Activated CD4-positive, CD25-positive, alpha-beta regulatory T cell treated with anti-CD3 and anti-CD28 coated beads, Interleukin-2, amount 50 U/mL, for 16 hours (primary cell): ENCODE data around the gene HES5.

ENCODE experiments used
- DNase-seq: peaks from one replicate; pipeline ENCODE4 v3.0.0-alpha.2; 2020; ENCODE audit warnings: low read depth, low spot score

HES5 gene

DNA sequence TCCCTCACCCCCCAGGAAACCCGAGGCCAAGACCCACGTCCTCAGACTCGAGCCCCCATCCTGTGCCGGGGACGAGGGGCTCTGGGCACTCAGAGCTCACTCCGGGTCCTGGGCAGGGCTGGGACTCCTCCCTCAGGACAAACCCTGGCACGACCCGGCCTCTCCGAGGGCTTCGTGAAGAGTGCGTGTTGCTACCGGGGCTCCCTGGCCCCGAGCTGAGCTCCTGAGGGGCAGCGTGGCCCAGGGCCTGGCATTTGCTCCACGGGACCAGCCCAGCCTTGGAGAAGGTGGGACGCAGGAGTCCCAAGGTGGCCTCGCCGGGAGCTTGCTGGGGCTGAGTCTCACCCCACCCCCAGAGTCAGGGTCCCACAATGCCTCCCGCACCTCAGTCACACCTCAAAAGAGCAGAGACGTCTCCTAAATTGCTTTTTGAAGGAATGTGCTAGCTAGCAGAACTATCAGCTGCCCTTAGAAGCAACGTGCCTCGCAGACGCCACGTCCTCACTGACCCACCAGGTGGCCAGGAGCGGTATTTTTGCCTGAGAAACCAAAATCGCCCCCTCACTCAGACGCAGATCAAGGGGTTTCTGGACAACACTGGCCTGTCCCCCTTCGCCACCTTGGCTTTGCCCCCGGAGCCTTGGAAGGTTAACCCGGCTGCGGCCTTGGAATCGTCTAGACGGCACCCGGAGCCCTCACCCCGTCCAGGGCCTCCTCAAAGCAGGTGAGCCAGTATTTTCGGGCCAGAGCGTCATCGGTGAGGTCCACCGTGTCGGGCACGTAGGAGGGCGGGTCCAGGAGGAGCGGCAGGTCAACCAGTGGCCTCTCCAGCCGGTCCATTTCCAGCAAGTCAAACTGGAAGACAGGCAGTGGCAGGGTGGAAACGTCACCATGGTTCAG, 14.9 kb downstream of the HES5 start:
- DNase-seq = no peak

DNA sequence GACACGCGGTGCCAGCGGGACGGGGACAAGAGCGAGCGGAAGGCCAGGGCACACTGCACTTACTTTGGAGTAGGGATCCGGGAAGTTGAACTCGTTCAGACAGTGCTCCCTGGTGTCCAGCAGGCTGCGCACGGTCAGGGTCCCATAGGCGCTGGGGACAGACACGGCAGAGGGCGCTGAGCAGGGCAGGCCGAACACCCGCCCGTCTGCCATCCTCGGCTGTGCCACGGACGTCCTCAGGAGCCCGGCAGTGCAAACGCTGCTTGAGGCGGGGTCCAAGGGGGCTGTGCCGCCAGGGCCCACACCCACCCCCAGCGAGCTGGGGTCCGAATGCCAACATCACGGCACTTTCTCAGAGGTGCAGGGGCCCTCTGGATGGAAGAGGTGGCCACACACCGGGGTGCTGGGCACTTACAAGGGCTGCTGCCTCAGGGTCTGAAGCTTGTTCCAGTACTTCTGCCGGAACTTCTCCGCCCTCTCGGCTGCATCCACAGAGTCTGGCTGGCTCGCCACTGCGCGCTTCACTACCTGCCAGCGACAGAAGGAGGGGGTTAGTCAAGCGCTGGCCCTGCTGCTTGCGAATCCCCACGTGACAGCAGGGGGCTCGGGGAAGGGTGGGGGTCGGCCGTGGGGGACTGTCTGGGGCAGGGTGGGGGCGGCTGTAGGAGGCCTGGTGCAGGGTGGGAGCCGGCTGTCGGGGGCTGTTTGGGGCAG, 16.0 kb downstream of the HES5 start:
- no peak for DNase-seq

DNA sequence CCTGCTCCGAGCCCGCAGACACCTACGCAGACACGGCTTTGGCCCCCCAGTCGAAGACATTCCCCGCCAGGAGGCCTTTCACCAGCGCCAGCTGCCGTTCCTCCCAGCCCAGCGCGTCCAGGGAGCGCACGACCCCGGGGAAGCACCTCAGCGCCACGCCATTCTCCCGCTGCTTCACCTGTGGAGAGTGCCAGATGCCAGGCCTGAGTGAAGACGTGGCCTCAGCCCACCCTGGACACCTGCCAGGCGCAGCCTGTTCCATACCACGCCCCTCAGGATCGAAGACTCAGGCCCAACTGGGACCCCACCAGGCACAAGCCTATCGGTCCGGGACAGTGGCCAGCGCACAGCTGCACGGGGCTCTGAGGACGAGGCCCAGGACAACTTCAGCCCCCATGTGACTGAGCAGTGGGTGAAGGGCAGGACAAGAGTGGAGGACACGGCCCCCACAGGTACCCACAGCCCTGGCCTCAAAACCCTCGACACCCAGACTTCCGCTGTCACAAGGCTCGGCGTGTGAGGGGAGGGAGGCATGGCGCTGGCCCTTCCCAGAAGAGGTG, 17.1 kb downstream of the HES5 start:
- DNase-seq = no peak

DNA sequence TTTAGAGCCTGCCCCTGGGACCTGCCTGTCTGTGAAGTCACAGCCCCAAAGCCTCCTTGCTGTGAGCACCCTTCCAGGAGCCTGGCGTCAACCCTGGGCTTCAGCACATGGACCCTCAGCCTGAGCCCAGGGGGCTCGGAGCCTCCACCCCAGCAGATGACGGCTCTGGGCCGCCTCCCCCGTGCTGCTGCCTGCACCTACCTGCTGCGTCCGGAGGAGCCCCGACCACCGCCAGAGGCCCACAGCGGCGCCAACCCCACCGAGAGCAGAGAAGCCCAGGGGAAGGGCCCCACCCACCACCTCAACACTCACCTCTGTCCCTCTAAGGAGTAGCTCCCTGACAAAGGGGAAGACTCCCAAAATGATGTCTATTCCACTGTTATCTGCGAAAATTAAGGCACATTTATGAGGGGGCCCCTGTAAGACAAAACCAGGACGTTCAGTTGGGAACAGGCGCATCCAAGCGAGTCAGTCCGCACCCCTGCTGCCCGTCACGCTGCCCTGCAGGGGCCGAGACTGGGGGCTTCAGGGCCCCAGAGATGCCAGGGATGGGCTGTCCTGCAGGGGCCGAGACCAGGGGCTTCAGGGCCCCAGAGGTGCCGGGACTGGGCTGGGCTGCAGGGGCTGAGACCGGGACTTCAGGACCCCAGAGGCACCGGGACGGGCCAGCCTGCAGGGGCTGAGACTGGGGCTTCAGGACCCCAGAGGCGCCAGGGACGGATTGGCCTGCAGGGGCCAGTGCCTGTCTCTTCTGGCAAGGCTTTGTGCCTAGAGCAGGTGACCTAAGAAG, 19.5 kb downstream of the HES5 start:
- DNase-seq = no peak

DNA sequence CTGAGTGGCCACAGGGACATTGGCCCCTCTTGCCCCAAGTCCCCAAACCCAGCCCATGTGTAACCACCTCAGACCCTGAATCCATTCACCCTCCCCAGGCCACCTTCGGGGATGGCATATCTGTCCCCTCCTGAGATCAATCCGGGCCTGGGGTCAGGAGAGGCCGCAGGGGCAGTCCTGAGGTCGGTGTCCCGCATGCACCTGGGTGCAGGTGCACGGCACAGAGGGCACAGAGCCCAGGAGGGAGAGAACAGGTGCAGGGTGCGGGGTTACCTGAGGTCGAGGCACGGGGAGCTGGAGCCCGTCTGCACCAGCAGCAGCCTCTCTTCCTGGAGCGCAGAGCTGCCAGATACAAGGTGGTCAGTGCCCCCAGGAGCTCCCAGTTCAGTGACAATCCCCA, 20.5 kb downstream of the HES5 start:
- no peak for DNase-seq

DNA sequence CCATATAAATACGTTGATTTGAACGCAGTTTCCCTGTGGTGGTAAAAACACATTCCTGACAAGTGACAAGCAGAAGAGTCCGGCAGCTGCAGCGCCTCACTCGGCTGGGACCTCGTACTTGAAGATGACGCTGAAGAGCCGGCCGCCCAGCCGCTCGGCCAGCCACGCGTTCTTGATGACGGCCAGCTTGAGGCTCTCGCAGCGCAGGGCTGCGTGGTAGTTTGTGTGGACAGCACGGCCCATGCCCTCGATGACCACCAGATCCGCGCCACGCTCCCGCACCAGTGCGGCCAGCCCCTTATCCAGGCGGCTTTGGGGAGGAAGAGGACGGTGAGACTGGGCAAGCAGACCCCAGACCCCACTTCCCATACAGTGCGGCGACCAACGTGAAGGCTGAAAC, 21.3 kb downstream of the HES5 start:
- no peak for DNase-seq

DNA sequence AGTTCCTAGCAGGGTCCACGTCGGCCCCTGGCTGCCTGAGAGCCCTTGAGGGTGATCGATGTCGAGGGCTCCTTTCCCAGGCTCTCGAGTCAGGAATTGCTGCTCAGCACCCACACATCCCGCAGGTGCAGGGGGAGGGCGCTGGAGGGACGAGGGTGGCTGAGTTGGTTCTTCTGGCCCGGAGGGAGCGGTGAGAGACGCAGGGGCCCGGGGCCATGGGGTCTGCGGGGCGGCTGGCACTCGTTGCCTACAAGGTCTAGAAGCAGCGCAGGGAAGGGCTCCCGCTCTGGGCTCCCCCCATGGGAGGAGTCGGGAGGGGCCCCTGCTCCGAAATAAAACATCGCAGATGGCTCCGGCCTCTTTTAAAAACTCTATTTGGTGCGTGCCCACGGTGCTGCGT, 21.9 kb downstream of the HES5 start:
- no peak for DNase-seq

DNA sequence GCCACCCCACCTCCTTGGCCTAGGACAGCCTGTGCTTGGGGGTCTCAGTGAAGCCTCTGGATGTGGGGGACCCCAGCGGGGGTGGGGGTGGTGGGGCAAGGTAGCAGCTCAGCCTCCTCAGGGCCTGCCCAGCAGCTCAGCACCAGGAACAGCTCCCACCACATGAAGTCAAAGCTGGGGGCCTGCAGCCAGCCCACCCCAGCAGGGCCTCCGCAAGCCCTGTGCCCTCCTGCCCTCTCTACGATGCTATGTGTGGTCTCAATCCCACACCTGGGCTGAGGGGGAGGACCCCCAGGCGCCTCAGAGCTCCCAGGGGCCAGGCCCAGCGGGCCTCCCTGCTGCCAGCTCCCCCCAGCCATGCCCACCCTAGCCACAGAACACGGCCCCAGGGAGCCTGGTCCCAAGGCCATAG, 22.3 kb downstream of the HES5 start:
- DNase-seq = no peak

DNA sequence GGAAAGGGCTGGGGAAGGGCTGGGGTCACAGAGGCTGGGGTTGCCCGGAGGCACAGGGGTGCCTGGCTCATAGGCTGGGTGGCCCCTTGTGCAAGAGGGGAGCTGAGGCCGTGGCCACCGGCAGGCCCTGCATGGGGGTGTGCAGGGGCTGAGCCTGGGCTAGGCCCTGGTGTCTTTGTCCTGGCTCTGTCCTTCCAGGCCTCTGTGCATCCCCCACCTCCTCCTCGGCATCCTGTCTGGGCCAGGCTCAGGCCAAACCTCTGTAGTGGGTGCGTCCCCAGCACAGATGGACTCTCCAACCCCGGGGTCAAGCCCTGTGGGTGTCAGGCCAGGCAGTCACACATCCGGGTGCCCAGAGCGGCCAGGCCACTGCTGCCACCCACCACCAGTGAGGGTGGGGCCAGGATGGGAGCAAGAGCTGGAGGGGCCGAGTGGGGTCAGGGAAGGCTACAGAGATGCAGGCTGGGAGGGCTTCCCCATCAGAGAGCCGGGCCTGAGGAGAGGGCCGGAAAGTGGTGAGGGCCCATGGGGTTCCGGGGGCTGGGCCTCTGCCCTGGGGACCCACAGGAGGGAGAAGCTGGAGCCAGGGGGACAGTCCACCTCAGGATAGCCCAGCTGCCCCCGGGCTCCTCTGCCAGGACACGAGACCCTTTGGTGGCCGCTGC, 23.0 kb downstream of the HES5 start:
- DNase-seq = no peak

DNA sequence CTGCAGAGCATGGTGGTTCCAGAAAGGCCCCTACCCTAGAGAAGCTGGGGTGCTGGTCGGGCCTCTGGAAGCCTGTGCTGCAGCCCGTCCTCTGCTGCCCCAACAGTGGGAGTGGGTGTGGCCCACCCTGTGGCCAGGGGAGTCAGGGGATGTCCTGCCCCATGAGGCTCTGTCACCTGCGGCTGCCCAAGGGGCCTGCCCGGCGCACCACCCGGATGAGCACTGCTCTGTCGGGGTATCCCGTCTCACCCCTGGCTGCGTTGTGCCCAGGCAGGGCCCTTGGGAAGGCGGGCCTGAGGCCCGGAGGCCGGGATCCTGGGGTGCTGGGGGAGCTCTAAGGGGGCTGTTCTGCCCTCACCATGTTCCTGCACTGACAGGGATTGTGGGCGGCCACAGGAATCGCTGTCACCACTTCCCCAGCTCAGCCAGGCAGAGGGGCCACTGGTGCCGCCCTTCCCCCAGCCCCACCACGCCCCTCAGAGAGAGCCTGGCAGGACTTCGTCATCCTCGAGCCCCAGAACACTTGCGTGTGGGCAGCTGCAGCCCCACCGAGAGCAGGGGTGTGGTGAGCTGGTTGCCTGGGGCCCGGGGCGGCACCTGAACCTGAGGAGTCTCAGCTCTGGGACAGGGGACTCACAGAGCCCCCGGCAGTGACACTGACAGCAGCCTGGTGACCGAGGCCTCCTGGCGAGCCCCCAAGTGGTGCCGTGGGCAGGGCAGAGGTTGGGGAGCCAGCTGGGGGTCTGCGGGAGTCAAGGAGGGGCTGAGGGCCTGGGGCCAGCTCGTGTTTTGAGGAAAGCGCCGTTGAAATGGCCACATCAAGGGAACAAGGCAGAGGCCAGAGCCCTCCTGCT, 23.8 kb downstream of the HES5 start:
- no peak for DNase-seq

DNA sequence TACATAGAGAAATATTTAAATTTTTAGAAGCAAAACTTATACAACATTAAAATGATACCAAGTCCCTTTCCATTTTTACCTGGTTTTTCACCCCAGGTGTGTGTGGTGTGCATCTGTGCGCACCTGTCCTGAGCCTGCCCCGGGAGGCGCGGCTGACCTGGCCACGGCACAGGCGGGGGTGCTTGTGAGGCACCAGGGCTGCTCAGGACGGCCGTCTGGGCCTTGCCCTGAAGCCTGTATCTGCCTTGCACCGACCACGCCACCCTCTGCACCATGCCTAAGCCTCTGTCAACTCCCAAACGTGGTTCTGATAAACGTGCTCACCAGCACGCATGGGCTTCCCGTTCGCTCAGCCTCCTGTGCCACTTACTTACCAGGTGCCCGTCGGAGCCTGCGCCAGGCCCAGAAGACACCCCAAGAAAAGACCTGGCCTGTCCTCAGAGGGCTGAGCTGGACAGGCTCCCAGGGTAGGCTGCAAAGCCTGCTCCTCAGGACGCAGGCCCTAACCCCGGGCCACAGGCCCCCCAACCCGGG, 24.5 kb downstream of the HES5 start:
- no peak for DNase-seq

DNA sequence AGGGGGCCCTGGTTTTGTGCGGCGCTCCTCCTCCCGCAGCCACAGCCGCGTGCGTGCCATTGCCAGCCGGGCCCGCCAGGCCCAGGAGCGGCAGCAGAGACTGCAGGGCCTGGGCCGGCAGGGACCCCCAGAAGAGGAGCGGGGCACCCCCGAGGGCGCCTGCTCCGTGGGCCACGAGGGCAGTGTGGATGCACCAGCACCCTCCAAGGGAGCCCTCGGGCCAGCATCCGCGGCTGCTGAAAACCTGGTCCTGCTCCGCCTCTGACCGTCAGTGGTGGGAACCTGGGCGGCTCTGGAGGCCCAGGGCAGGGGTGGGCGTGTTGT, 25.2 kb downstream of the HES5 start:
- DNase-seq = no peak

DNA sequence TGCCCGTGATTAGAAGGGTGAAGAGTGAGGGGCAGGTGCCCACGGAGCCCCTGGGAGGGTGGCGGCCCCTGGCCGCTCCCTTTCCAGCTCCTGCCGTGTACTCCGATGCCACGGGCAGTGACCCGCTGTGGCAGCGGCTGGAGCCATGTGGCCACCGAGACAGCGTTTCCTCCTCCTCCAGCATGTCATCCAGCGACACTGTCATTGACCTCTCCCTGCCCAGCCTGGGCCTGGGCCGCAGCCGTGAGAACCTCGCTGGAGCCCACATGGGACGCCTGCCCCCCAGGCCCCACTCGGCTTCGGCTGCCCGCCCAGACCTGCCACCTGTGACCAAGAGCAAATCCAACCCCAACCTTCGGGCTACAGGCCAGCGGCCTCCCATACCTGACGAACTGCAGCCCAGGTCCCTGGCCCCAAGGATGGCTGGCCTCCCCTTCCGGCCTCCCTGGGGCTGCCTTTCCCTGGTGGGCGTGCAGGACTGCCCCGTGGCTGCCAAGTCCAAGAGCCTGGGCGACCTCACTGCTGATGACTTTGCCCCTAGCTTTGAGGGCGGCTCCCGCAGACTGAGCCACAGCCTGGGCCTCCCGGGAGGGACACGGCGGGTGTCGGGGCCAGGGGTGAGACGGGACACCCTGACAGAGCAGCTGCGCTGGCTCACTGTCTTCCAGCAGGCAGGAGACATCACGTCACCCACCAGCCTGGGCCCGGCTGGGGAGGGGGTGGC, 25.7 kb downstream of the HES5 start:
- no peak for DNase-seq

DNA sequence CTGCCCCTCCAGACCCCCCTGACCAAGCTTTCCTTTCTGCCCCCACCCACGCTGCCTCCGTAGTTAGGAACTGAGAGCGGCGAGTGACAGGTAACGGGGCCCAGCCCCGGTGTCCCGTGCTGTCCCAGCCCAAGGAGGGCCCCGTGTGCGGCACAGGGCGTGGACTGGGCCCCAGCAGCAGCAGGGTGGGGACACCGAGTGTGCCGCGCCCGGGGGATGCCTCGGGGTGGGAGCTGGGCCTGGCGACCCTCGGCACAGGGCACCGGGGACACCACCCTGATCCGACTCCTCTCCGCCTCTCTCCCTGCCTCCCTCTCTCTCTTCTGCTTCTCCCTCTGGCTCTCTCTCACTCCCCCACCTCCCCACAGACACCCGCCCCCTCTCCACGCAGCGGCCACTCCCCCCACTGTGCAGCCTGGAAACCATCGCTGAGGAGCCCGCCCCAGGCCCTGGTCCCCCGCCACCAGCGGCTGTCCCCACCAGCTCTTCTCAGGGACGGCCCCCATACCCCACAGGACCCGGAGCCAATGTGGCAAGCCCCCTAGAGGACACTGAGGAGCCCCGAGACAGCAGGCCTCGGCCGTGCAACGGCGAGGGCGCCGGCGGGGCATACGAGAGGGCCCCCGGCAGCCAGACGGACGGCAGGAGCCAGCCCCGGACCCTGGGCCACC, 26.4 kb downstream of the HES5 start:
- DNase-seq = no peak

DNA sequence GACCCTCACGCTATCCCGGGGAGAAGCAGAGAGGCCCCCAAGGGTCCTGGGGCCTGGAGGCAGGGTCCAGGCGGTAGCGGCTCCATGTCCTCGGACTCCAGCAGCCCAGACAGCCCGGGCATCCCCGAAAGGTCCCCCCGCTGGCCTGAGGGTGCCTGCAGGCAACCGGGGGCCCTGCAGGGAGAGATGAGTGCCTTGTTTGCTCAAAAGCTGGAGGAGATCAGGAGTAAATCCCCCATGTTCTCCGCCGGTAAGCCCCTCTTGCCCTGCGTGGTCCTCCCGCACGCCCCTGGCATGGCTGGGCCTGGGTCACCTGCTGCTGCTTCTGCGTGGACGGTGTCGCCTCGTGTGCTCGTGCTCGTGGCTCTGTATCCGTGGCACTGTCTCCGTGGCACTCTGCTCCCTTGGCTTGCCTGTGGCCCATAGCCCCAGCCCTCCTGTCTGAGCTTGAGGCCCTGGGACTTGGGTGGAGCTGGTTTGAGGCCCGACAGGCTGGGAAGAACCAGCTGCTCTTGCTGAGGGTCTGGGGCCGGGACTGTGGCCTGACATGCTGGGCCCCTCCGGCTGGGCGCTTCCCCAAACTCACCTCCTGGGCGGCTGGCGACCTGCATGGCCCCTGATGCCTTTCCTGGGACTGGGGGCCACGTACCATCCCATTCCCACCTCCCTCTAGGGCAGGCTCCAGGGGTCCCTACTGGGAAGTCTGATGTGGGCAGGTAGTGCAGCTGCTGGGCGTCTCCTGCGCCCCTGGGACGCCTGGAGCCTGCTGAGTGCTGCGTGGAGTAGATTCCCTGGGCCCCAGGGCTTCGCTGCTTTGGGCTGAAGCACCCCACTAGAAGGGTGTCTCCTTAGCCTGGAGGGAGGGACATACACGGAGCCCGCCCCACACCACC, 27.2 kb downstream of the HES5 start:
- DNase-seq = no peak

DNA sequence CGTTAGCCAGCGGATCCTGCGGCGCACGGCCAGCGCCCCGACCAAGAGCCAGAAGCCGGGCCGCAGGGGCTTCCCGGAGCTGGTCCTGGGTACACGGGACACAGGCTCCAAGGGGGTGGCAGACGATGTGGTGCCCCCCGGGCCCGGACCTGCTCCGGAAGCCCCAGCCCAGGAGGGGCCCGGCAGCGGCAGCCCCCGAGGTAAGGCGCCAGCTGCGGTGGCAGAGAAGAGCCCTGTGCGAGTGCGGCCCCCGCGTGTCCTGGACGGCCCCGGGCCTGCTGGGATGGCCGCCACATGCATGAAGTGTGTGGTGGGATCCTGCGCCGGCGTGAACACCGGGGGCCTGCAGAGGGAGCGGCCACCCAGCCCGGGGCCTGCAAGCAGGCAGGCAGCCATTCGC, 27.9 kb downstream of the HES5 start:
- no peak for DNase-seq

DNA sequence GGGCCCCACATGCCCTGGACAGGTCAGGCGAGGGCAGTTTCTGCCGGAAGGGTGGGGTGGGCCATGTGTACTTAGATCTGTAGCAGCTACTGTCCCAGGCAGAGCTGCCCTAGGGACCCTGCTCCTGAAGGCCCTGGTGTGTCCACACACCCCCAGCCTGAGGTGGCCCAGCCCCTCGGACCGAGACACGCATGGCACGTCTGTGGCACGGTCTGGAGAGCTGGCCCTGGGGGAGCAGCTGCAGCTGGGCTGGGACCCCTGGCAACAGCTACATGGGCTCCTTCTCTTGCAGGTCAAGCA, 28.3 kb downstream of the HES5 start:
- DNase-seq = no peak

DNA sequence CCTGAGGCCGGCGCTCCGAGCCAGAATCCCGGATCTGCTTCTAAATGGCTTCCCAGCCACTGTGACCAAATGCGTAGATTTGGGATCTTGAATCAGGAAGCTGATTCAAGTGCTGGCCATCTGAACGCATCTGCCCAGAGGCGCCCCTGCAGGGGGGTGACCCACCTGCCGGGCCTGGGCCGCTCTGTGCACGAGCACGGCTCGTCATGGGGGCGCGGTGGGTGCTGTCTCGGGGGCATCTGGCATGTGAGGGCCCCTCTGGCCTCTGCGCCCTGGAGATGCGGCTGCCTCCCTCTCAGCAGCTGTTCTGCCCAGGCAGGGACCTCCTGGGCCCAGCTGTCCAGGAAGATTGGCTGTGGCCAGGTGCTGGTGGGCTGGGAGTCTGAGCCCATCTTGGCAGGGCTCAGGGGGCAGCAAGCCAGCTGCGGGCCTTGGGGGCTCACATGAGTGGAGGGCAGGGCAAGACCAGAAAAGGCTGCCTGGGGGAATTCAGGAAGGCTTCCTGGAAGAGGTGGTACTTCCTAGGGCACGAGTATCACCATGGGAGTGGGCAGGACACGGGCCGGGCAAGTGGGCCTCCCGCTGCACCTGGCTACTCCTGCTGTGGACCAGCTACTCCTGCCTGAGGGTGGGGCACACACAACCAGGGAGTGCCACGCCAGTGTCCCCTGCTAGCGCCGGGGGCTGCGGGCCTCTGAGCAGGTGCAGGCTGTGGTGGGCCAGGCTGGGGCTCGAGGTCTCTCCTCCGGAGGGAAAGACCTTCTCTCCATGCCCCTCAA, 28.8 kb downstream of the HES5 start:
- DNase-seq = no peak
